Esophagus squamous epithelium (tissue), 5 donors: Measurements from ENCODE around the gene CD79B. TPM values are rescaled to one million over a fixed set of nuclear protein-coding genes. Genes with fewer than 3 reads are reported as not detected.

Source experiments
- DNase-seq: peaks from one replicate; lab custom pipeline; 2025; lab: John Stamatoyannopoulos, UW
- H3K27ac ChIP-seq, 4 donors: fragments of 200-600 bp; sonication (generic); one replicate each; pipeline ENCODE4 v1.5.1; 2016 to 2019; ENCODE audit warnings: mild to moderate bottlenecking in 1 of 4
- H3K27me3 ChIP-seq, 4 donors: fragments of 200-600 bp; sonication (generic); 1 replicate in 3 of 4; 2 replicates in 1 of 4; pipeline versions ENCODE4 v1.5.1 to v1.6.0; 2017 to 2021; ENCODE audit warnings: antibody characterized with exemption in 1 of 4
- H3K36me3 ChIP-seq, 3 donors: fragments of 200-600 bp; sonication (generic); one replicate each; pipeline ENCODE4 v1.5.1; 2016 to 2019
- H3K4me1 ChIP-seq, 3 donors: fragments of 200-600 bp; sonication (generic); one replicate each; pipeline ENCODE4 v1.5.1; 2017 to 2019
- H3K4me3 ChIP-seq, 4 donors: fragments of 200-600 bp; sonication (generic); 1 replicate in 3 of 4; 2 replicates in 1 of 4; pipeline ENCODE4 v1.5.1; 2016 to 2019; ENCODE audit warnings: mild to moderate bottlenecking in 2 of 4, moderate library complexity in 1 of 4
- H3K9me3 ChIP-seq, 3 donors: fragments of 200-600 bp; sonication (generic); one replicate each; pipeline ENCODE4 v1.5.1; 2016 to 2019
- POLR2A ChIP-seq, 4 donors: fragments of 450-650 bp; IDR thresholded peaks; one replicate each; pipeline ENCODE4 v1.6.1; 2017; ENCODE audit warnings: antibody characterized with exemption in 4 of 4, mild to moderate bottlenecking in 4 of 4, moderate library complexity in 3 of 4
- WGBS, 2 donors: methylation state at CpG; one replicate each; pipeline ENCODE4 v1.1.5; 2018; 5-methylcytosine and 5-hydroxymethylcytosine counted together
- intact Hi-C: fragments of 100-400 bp; cut with DNase I; formaldehyde crosslinking; loops from one replicate; pipeline ENCODE4 v1.15.0; 2022
- total RNA-seq, 4 donors: library from RNA; depleted of rRNA; stranded (reverse); fragments of >200 nt; gene quantifications; one replicate each; pipeline ENCODE4 v1.1.0, GENCODE V29; 2016
- TF ChIP-seq, protein P1 (sequence below), 6 experiments: fragments of 450-650 bp in 4 of 6; fragments of 200-600 bp in 2 of 6; sonication (generic) in 2 of 6; IDR thresholded peaks; one replicate each; pipeline ENCODE4 v1.5.1; 2016 to 2019; ENCODE audit warnings: antibody characterized with exemption in 6 of 6, mild to moderate bottlenecking in 4 of 6, moderate library complexity in 4 of 6
- donor health status: DM: yes; HTN: yes; CAD: no.

CD79B gene
- total RNA-seq, 4 donors from 2014 or later: 1.1 to 2.0 (median 1.3) TPM; not detected in 1

DNA sequence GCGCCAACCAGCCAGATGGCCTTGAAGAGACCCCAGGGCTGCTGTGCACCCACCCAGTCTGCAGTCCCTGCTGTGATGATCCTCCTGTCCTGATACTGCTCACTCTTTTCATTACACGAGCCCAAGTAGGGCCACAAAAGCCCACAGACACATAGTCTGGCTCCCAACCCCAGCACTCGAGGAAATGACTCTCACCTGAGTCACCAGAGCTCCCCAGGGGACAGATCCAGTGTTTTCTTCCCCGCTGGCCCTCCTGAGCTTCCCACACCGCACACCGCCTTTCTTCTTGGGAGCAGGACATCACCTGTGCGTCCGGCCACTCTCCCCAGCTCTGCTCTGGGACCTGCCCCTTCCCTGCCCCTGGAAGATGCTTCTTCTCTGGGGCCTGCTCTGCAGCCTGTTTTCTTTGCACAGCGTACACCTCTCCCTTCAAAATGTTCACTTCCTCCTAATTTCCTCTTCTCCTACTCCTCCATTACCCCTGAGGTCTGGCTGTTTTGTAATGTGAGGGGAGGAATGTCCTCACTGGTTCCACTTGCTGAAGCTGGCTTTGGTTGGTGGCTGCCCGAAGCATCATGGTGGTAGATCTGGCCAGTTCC lies 42.6 kb upstream of the CD79B start:
- Histone ChIP-seq H3K36me3 (no peaks in the 10 kb centered on the region), H3K4me1 (peaks cover 0 to 11% (median 10%) of the 10 kb centered on the region in 3 donors), H3K27me3 (peaks cover 0 to 6% (median 0%) of the 10 kb centered on the region in 4 donors), H3K9me3 (no peaks in the 10 kb centered on the region), H3K4me3 (no peak overlapping the region), H3K27ac (no peak overlapping the region)
- TF ChIP-seq, protein P1, sequence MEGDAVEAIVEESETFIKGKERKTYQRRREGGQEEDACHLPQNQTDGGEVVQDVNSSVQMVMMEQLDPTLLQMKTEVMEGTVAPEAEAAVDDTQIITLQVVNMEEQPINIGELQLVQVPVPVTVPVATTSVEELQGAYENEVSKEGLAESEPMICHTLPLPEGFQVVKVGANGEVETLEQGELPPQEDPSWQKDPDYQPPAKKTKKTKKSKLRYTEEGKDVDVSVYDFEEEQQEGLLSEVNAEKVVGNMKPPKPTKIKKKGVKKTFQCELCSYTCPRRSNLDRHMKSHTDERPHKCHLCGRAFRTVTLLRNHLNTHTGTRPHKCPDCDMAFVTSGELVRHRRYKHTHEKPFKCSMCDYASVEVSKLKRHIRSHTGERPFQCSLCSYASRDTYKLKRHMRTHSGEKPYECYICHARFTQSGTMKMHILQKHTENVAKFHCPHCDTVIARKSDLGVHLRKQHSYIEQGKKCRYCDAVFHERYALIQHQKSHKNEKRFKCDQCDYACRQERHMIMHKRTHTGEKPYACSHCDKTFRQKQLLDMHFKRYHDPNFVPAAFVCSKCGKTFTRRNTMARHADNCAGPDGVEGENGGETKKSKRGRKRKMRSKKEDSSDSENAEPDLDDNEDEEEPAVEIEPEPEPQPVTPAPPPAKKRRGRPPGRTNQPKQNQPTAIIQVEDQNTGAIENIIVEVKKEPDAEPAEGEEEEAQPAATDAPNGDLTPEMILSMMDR (IDR thresholded peaks at IDR 0.05): no peak
- no peak for TF ChIP-seq POLR2A (IDR thresholded peaks at IDR 0.05)
- intact Hi-C loops: no loop called here
- DNase-seq: no peak
- 36 to 63% methylated on average over 8 to 10 of the region's 10 CpGs for WGBS, 2 donors

DNA sequence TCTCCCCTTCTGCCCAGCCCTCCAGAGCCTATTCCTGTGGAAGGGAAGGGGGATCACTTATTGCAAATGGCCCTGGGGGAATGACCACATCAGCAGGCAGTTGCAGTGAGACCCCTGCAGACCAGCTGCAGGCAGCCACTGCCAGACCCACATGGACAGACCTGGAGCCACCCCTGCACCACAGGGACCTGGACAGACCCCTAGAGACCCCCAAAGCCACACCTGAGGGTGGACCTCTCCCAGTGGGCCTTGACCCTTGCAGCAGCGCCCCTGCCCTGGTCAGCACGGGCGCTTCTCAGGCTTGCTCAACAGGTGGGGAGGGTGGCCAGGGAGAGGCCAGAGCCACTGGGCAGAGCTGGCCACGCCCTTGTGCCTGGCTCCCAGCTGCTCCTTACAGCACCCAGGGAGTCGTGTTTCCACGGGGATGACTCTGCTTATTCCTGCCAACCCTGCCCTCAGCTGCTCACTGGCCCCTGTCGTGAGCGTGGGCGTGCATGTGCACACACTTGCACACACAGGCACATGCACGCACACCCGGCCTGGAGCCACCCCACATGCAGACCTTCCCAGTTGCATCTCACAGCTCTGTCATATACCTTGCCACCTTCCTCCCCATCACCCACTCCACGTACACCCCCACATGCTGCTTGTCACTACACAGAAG lies 41.9 kb upstream of the CD79B start:
- intact Hi-C loops: no loop called here
- no peak overlapping the region for H3K4me3 ChIP-seq
- peaks cover 0 to 11% (median 10%) of the 10 kb centered on the region in 3 donors for H3K4me1 ChIP-seq
- WGBS, 2 donors: 29% methylated on average over 10 of the region's 12 CpGs; no CpG with 5 or more reads in 1 of the 2 donors
- H3K27me3 ChIP-seq: peaks cover 0 to 6% (median 0%) of the 10 kb centered on the region in 4 donors
- H3K36me3 ChIP-seq: no peaks in the 10 kb centered on the region
- no peak for DNase-seq
- no peak overlapping the region for H3K27ac ChIP-seq
- H3K9me3 ChIP-seq: no peaks in the 10 kb centered on the region
- TF ChIP-seq POLR2A (IDR thresholded peaks at IDR 0.05): no peak
- TF ChIP-seq, protein P1 (IDR thresholded peaks at IDR 0.05): no peak

DNA sequence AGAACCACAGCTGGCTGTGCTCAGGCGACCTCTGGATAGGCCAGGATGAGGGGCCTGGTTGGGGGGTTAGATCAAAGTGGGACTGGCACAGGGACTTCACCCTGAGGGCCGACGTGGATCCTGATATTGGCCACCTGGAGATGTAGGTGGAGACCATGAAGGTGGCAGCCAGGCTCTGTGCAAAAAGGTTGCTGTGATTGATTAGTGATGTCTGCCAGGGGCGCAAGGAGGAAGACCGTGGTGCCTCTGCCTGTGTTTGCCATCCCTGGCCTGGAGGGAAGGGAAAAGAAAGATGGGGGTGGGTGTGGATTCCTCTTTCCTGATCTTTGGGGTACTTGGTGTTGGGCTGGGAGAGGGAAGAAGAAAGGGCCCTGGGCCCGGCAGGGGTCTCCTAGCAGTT lies 41.1 kb upstream of the CD79B start:
- Histone ChIP-seq H3K9me3 (no peaks in the 10 kb centered on the region), H3K27me3 (peaks cover 0 to 6% (median 0%) of the 10 kb centered on the region in 4 donors), H3K36me3 (no peaks in the 10 kb centered on the region), H3K4me1 (peaks cover 0 to 11% (median 10%) of the 10 kb centered on the region in 3 donors), H3K27ac (no peak overlapping the region), H3K4me3 (no peak overlapping the region)
- intact Hi-C loops: no loop called here
- WGBS, 2 donors: 81 to 87% methylated on average over 5 of the region's 6 CpGs
- TF ChIP-seq POLR2A (IDR thresholded peaks at IDR 0.05): no peak
- TF ChIP-seq, protein P1 (IDR thresholded peaks at IDR 0.05): no peak
- no peak for DNase-seq

DNA sequence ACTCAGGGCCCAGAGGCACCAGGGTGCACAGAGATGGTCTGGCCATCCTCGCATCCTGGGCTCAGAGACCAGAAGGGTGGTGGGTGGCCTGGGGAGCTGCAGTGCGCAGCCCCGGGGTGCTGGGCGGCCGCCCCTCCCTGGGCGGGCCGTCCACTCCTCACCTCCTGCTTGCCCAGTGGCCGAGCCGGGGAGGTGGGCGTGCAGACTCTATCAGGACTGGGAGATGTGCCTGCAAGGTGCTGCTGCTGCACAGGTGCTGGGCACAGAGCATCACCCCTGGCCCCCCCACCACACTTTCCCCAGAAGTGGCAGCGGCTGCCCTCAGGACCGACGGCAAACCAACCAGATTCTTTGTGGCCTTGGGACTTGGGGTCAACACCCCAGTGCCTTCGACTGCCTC lies 40.7 kb upstream of the CD79B start, which contains the start of gene SCN4A:
Gene SCN4A, minus strand, starts transcription at position 123 of the 400 bp plus-strand sequence. Its CDS starts 77 bp downstream, at position 46.
- H3K4me3 ChIP-seq: no peak within 1 kb of the TSS
- H3K27me3 ChIP-seq: peaks cover 0 to 6% (median 0%) of the 10 kb centered on the region in 4 donors
- H3K9me3 ChIP-seq: no peaks in the 10 kb centered on the region
- no peak for DNase-seq
- H3K27ac ChIP-seq: no peak within 1 kb of the TSS
- no peaks in the 10 kb centered on the region for H3K36me3 ChIP-seq
- intact Hi-C loops: no loop called here
- H3K4me1 ChIP-seq: peaks cover 0 to 11% (median 10%) of the 10 kb centered on the region in 3 donors
- TF ChIP-seq, protein P1 (IDR thresholded peaks at IDR 0.05): no peak
- no peak for TF ChIP-seq POLR2A (IDR thresholded peaks at IDR 0.05)
- 100% methylated on average over 7 of the region's 14 CpGs; no CpG with 5 or more reads in 1 of the 2 donors for WGBS, 2 donors

DNA sequence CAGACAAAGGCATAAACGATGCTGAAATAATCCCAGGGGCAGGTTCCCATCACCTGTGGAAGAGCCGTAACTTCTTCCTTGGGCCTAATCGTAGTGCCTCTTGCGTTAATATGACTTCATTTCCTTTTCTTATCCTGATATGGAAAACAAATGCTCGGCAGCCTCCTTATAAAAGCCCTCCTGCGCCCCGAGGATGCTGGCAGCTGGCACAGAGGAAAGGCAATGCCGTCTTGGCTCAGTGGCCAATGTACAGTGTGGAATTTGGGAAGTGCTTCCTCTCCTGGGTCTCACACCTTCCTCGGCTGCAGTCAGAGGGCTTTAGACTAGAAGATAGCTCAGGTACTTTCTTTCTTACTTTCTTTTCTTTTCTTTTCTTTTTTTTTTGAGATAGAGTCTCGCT lies 37.1 kb upstream of the CD79B start:
- H3K27ac ChIP-seq: no peak overlapping the region
- H3K4me1 ChIP-seq: peaks cover 0 to 7% (median 5%) of the 10 kb centered on the region in 3 donors
- H3K9me3 ChIP-seq: no peaks in the 10 kb centered on the region
- no peaks in the 10 kb centered on the region for H3K36me3 ChIP-seq
- intact Hi-C loops: no loop called here
- H3K4me3 ChIP-seq: no peak overlapping the region
- no peak for TF ChIP-seq POLR2A (IDR thresholded peaks at IDR 0.05)
- TF ChIP-seq, protein P1 (IDR thresholded peaks at IDR 0.05): no peak
- no peak for DNase-seq
- 58 to 62% methylated on average over 10 of the region's 10 CpGs for WGBS, 2 donors
- H3K27me3 ChIP-seq: no peaks in the 10 kb centered on the region
